ENCODE measurements around the gene GLT6D1. TPM values are rescaled to one million over a fixed set of nuclear protein-coding genes. Genes with fewer than 3 reads are reported as not detected.

The GLT6D1 gene
- total and polyA plus RNA-seq, 2 donors (not counting 3 experiments of a cell fraction or from before 2014, with no cell fraction given), result not detected

- Histone ChIP-seq H3K9ac (replicated peaks; ENCODE audit: extremely low read depth, insufficient read depth, low read length) (no peak overlapping the region), H3K9me1 (replicated peaks; ENCODE audit: control insufficient read depth, extremely low read depth, insufficient read depth, low read length) (no peaks in the 10 kb centered on the region), H3K79me2 (ENCODE audit: control insufficient read depth, insufficient read depth, low read length) (no peaks in the 10 kb centered on the region), H3K4me2 (ENCODE audit: insufficient read depth, low read length) (no peak overlapping the region), H3K9me3 (replicated peaks; ENCODE audit: control insufficient read depth, insufficient read depth, low read length) (no peaks in the 10 kb centered on the region), H3K4me1 (ENCODE audit: control insufficient read depth, extremely low read depth, insufficient read depth, low read length) (no peaks in the 10 kb centered on the region), H3K36me3 (ENCODE audit: control insufficient read depth in 2 of 2, extremely low read depth in 1 of 2, insufficient read depth in 2 of 2, low read length in 2 of 2) (no peaks in the 10 kb centered on the region), H2AFZ (ENCODE audit: low read depth, low read length) (no peak overlapping the region), H3K27me3 (ENCODE audit: control insufficient read depth in 2 of 2, insufficient read depth in 2 of 2, low read length in 2 of 2) (peaks cover 0 to 6% of the 10 kb centered on the region in 2 experiments), H4K20me1 (replicated peaks; ENCODE audit: control insufficient read depth, extremely low read depth, insufficient read depth, low read length) (no peaks in the 10 kb centered on the region), H3K4me3 (replicated peaks in 1 of 3; ENCODE audit: insufficient read depth in 1 of 3, low read depth in 1 of 3, low read length in 3 of 3) (no peak overlapping the region), H3K27ac (ENCODE audit: insufficient read depth, low read depth, low read length) (no peak overlapping the region)
- no peak for TF ChIP-seq JUN (IDR thresholded peaks at IDR 0.05; ENCODE audit: borderline replicate concordance, insufficient read depth, insufficient read length, low read depth)
- TF ChIP-seq MYC (IDR thresholded peaks at IDR 0.05; ENCODE audit: low read depth, low read length), result no peak
- no peak for TF ChIP-seq POLR2AphosphoS5 (IDR thresholded peaks at IDR 0.05; ENCODE audit: insufficient read depth, low read depth, low read length)
- TF ChIP-seq MAX (IDR thresholded peaks at IDR 0.05; ENCODE audit: insufficient read depth, insufficient read length), result no peak
- TF ChIP-seq FOS (IDR thresholded peaks at IDR 0.05; ENCODE audit: borderline replicate concordance, insufficient read depth, low read length), result no peak
- no peak for TF ChIP-seq GATA2 (IDR thresholded peaks at IDR 0.05; ENCODE audit: insufficient read depth, insufficient read length, low read depth, low read length)
- no peak for TF ChIP-seq POLR2A (IDR thresholded peaks at IDR 0.05; ENCODE audit: low read depth, low read length)
- POLR2A ChIA-PET, result no interaction called here
- CTCF ChIA-PET, result interaction anchor here (0.8 kb wide), 1 partner anchor 350 kb away, joined by 3 read pairs; no protein-coding TSS in a partner anchor
- intact Hi-C loops (cut with micrococcal nuclease), result loop anchor here (10.0 kb wide), 2 partner anchors 319 to 679 kb away; no protein-coding TSS in a partner anchor
- FAIRE-seq (no peak), DNase-seq (ENCODE audit: low read depth, low spot score) (no peak)
- dilution Hi-C loops (cut with MboI; ENCODE audit: extremely low pct_ligation_motif_present, low sequenced_read_pairs), result no loop called here
- no TSS peak for BruUV-seq (replicated peaks)
Observed at GRCh38 chr9:135605238-135605781, 34.0 kb downstream of the GLT6D1 start.
